Activated CD4-positive, CD25-positive, alpha-beta regulatory T cell treated with anti-CD3 and anti-CD28 coated beads, Interleukin-2, amount 50 U/mL, for 24 hours (primary cell): Measurements from ENCODE around the gene FAM83F.
A peak's percentile ranks its signal among the peaks of the same experiment; 100 is the strongest.

ENCODE experiments used
- ATAC-seq, 2 donors: fragments of 150-1000 bp; cut with Tn5 transposase; one replicate each; pipeline ENCODE4 v1.10.0; 2021; ENCODE audit warnings: mild to moderate bottlenecking in 1 of 2, moderate library complexity in 1 of 2

FAM83F gene

DNA sequence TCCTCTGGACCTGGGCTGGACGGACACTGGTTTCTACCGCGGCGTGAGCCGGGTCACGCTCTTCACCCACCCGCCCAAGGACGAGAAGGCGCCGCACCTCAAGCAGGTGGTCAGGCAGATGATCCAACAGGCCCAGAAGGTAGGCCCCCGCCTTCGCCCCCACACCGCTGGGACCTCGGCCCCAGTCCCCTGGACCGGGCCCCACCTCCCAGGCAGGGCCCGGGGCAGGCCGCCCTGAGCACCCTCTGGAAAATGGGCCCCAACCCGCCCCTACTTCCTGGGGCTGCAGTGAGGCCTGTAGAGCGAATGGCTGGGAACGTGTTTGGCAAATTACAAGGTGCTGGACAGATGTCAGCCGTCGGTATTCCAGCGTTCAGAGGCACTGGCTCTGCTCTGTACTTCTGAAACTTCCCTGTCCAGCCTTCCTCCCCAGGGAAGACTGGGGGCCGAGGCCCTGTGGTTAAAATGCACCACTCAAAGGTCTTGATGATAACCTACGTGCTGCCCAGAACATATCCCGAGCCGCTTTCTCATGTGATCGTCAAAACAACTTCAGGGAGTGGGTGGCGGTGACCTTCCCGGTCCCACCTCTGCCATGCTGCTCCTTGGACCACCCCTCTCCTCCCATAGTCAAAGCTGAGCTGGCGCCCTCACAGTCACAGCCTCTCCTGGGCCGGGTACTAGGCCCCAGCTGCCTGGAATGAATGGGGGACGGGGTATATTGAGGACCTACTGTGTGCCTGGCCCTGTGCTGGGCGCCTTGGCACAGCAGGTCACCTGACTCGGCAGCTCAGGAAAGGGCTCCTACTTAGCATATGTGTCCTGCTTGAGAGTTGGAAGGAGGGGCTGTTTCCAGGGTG, 869 bp downstream of the FAM83F start:
- no peak for ATAC-seq

DNA sequence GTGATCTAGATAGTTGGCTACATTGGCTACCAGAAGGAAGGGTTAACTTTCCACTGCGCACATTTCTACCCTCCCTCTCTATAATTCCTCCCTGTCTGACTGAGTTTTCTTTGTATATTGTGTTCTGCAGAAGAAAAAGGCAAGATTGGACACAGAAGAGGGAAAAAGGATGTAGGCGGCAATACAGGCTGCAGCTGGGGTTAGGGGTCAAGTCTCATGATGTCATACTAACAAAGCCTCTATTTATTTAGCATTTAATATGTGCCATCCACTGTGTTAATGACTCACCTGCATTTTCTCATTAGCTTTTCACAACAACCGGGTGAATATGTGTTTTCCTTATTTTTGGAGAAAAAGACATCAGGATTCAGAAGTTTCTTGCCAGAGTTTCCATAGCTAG, 2.0 kb downstream of the FAM83F start:
- ATAC-seq: no peak

DNA sequence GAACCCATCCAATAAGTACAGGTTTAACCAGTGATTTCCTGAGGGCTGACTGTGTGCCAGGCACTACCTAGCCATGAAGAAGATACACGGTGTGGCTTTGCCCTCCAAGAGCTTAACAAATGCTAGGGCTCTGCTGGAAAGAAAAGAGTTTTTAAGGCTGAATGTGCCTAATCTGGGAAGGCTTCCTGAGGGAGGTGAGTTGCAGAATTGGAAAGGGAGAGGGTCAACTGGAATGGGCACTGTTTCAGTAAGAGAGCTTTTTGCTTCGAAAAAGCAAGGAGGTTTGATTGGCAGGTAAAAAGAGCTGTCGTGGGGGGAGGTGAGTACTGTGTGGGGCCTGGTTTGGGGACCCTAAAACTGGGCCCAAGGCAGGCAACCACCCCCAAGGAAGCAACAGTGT, 2.7 kb downstream of the FAM83F start:
- ATAC-seq: no peak

GRCh38 chr22:39997939-39998726, 3.4 kb downstream of the FAM83F start:
- no peak for ATAC-seq

- ATAC-seq: no peak
These were observed 4.5 kb downstream of the FAM83F start for GRCh38 chr22:39999144-39999757.

- ATAC-seq: no peak
These were observed 5.4 kb downstream of the FAM83F start for GRCh38 chr22:40000171-40000570.

GRCh38 chr22:40001106-40001505, 6.4 kb downstream of the FAM83F start:
- no peak for ATAC-seq

DNA sequence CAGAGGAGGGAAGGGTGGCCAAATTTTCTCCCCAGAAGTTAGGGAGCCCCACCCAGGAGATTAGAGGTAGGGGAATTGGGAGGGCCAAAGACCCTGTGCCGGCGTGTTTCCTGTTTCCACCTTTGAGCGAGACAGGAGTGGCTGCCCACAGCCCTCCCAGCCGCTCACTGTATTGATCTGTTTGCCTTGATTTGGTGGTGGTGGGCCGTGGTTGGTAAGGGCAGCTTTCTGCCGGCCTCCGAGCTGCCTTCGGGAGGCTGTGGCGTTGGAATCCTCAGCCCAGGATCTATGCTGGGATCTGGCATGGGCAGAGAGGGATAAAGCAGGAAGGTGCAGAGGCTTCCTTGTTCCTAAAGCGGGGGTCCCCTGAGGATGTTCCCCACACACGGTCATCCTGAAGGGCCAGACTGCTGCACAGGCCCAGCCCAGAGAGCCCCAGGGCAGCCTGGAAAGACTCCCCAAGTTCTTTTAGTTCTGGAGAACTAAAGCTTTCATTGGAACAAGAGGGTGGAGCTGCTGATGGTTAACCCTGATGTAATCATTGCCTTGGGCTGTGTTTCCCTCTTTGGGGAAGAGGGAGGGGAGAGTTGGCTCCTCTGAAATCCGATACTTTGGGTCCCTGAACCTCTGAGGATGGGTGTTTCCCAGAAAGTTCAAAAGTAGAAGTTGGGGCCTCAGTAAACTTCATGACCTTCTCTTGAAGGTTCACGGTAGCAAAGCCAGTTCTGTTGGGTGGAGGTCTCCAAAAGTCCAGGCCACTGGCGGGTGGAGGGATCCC, 7.2 kb downstream of the FAM83F start:
- no peak for ATAC-seq

DNA sequence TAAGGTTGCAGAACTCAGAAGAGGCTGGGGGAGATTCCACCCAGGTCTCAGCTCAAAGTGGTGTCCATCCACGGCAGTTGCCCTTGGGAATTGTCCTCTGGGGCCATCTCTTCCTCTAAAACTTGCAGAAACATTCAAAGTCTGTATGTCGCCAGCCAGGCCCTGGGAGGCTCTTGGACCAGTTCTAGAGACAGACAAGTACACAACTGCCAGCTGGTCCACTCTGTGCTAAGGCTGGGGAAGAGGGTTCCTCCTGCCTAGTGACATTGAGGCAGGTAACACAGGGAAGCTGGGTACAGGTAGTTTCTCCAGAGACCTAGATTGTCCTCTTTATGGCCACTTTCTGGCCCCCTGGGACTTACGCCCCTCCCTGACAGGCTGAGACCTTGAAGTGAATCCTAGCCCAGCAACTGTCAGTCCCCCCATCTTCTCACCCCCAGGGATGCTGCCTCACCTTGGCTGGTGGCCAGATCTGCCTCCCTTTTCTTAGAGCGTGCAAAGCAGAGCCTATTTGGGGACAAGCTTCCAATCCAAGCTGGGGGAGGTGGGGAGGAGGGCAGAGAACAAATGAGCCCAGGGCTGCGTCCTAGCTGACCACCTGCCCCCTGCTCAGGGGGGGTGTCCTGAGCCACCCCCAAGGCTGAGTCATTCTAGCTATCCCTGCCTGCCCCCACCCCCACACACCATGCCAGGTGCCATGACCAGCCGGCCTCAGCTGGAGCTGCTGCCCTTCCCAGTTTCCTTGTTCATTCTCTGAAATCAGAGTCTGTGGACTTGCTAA, 8.4 kb downstream of the FAM83F start:
- ATAC-seq: no peak

GRCh38 chr22:40004836-40005235, 10.1 kb downstream of the FAM83F start:
- no peak for ATAC-seq

DNA sequence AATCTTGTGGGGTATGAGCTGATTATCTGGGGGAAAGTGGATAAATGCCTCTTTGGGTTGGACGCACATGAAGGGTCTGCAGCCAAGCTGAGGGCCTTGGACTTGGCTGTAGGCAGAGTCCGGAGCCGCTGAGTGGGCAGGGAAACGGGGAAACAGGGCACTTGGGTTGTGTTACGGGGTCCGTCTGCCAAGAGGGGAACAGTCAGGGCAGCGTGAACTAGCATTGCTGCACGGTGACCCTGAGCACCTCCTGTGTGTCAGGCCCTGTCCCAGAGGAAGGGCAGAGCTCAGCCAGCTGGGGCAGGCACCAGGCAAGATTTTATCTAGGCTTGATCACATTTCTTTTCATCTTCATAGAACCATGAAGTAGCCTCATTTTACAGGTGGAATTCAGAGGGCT, 11.9 kb downstream of the FAM83F start:
- ATAC-seq: no peak

DNA sequence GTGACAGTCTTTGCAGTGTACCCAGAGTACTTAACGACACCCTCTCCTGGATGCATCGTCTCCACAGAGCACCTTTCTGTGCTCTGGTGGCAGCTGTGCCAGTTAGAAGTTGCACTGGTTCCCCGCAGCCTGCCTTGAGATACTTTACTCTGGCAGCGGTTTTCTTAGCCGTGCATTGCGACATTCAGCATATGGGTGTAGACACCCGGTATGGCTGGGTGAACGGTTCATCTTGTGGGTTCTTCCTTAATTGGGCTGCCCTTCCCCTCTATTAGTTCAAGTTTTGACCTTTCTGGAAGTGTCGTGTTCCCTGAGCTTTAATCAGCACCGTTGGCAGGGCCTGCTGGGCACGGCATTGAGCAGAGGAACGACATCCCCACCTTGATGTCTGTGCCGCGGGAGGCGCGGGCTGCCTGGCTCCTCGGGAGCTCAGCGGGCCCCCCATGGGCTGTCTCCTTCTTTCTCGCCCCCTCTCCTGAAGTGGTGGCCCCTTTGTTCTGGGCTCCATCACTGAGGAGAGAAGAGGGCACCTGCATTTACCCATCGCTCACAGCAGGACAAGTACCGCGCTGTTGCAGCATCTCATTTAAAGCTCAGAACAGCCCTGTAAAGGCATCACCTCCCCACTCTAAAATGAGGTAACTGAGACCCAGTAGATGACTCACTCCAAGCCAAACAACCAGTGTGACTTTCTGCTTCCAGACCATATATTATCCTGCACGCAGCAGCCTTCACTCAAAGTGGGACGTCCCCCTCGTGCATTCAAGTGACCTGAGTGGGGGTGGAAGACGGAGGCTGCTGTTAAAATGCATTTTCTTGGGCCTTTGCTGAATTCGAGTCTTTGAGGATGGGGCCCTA, 13.3 kb downstream of the FAM83F start:
- no peak for ATAC-seq

DNA sequence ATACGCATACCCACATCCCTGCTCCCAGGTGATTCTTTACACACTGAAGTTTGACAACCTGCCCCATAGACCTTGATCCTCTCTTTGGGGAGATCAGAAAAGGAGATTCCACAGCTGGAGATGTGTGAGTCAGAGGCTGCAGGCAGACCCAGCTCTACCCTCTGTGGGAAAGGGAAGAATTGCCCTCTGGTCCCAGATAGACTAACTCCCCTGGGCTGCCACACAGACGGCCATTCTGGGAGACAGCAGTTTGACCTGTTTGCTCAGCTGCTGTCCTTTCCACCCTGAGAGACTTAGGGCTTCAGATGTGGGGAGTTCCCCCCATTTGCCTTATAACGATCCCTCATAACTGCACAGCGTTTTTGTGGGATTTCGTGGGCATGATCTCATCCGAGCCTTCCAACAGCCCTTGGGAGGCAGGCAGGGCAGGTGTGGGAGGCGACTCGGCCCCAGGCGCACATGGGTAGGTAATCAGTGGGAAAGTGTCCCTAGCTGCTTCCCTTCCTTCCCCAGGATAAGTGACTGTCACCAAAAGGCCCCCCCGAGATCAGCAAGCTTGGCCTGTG, 14.1 kb downstream of the FAM83F start:
- ATAC-seq: no peak

- no peak for ATAC-seq
These were observed 14.6 kb downstream of the FAM83F start for GRCh38 chr22:40009292-40009774.

- ATAC-seq: peak; percentile 64
These were observed 15.4 kb downstream of the FAM83F start for GRCh38 chr22:40009951-40010671.

- no peak for ATAC-seq
These were observed 16.0 kb downstream of the FAM83F start for GRCh38 chr22:40010746-40011145.

DNA sequence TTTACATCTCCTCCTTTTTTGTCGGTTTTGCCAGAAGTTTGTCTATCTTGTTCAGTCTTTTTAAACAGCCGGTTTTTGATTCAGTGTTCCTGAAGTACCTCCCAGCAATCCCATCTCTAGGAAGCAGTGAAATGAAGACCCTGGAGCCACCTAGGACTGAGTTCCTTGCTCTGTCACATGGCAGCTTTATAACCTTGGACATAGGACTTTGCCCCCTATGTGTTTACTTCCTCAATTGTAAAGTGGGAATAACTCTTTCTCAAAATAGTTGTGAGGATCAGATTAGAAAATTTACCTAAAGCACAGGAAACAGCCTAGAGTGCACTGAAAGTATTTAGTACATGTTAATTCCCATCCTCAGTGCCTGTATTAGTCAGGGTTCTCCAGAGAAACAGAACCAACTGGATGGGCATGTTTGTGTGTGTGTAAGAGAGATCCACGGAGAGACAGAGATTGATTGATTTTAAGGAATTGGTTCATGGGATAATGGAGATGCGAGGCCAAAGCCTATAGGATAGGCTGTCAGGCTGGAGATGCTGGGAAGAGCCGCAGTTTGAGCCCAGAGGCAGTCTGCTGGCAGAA, 20.0 kb downstream of the FAM83F start:
- ATAC-seq: no peak

- no peak for ATAC-seq
These were observed 20.7 kb downstream of the FAM83F start for GRCh38 chr22:40015358-40015976.

- ATAC-seq: no peak
These were observed 23.3 kb downstream of the FAM83F start for GRCh38 chr22:40018051-40018450.
